GM18867 (cell line): ENCODE data around the gene MMP1.
A peak's percentile ranks its signal among the peaks of the same experiment; 100 is the strongest.

ENCODE experiments used
- ATAC-seq: cut with Tn5 transposase; IDR thresholded peaks from one replicate; pipeline ENCODE4 v1.9.1; 2021; ENCODE audit warnings: mild to moderate bottlenecking, moderate library complexity; ENCODE audit not compliant: unreplicated experiment

The MMP1 gene

DNA sequence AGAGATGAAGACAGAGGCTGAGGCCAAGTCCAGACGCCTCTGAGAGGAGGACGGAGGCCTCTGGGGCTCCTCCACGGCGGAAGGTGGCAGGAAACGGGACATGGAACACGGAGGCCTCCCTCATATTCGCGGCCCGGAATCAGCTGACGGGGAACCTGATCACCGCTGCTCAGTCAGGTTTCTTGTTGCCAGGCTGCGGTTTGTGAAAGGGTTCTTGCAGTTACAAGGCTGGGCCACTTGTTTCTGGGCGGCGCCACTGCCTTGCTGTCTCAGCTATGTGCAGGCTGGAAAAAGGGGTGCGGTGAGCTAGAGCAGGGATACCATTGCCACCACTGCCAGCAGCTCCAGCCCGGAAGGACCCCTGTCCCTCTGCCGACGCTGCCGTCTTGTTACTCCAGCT lies 10.0 kb upstream of the MMP1 start:
- peak; percentile 77 for ATAC-seq

- no peak for ATAC-seq
Observed at GRCh38 chr11:102806296-102806695, 8.3 kb upstream of the MMP1 start.

- ATAC-seq = no peak
Observed at GRCh38 chr11:102802341-102802740, 4.4 kb upstream of the MMP1 start.

- ATAC-seq = no peak
Observed at GRCh38 chr11:102800767-102801166, 2.8 kb upstream of the MMP1 start.

DNA sequence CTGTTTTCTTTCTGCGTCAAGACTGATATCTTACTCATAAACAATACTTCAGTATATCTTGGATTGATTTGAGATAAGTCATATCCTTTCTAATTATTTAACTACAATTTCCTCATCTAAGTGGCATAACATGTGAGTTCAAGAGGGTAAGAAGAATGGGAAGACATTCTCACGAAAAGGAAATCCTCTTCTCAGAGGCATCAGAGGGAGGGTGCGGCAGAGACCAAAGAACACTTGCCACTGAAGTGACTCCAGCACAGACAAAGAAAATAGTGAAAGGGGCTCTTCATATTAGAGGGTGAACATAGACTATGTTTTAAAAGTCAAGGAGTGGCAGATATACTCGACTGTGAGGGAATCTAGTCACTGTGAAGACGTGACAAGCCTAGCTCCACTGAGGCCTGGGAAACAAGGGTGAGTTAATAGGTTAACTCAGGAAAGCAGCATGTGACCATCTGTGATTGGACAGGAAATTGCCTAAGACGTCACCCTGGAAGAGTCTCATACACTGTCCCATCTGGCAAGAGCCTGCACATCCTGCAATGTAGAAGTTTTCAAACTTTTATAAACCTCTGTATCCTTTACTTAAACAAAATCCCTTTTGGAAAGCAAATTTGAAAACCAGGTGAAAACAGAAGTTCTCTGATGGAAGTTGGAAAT lies 1.9 kb upstream of the MMP1 start:
- no peak for ATAC-seq

DNA sequence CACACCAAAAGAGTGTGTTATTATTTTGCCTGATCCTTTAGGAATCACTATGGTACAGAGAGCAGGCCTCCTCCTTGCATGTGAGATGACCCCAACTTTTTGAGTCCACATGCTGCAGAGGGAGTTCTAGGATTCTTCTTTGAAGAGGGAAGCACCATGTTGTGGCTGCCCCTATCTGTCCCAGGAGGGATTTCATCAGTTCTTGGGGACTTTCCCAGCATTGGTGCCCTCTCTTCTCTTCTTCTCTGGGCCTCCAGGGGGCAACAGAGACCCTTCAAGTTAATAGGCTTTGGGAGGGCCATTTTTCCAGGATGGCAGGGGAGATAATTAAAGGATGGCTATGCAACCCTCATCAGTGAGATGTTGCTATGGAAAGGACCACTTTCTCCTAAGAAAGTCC lies 3.6 kb downstream of the MMP1 start:
- ATAC-seq = peak; percentile 94

DNA sequence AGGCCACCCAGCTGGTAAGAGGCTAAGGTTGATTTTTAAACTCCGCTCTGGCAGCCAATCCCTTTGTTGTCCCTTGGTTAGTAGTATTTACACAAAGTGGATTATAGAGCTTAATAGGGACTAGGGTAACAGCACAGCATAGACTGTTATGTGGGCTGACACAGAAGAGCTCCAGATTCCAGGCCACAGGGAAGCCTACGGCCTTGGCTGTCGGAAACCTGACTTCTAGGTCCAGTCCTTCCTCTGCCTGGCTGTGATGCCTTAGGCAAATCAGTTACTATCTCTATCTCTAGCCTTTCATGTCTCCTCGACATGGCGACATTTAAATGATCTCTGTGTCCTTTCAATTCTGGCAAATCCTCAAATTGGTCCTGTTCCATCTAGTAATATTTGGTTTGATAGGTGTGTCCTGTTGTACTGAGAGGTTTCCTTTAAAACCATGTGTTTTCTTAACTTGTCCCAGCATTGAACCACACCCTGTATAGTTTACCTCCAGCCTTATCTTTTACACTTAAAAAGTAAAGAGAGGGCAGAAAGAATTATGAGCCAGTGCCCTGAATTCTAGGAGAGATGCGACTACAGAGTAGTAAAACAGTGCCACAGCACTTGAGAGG lies 4.2 kb downstream of the MMP1 start:
- no peak for ATAC-seq

DNA sequence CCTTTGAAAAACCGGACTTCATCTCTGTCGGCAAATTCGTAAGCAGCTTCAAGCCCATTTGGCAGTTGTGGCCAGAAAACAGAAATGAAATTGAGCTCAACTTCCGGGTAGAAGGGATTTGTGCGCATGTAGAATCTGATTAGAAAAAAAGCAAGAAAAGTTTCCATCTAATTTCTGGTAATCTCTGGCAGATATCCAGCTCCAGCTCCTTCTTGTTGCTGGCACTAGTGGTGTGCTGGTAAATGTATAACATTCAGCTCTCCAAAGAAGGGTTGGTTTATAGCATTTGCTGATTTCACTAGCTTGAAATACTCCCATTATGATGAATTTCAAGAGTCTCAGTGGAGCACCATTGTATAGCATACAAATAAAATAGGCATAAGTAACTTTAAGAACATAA lies 5.4 kb downstream of the MMP1 start:
- no peak for ATAC-seq

DNA sequence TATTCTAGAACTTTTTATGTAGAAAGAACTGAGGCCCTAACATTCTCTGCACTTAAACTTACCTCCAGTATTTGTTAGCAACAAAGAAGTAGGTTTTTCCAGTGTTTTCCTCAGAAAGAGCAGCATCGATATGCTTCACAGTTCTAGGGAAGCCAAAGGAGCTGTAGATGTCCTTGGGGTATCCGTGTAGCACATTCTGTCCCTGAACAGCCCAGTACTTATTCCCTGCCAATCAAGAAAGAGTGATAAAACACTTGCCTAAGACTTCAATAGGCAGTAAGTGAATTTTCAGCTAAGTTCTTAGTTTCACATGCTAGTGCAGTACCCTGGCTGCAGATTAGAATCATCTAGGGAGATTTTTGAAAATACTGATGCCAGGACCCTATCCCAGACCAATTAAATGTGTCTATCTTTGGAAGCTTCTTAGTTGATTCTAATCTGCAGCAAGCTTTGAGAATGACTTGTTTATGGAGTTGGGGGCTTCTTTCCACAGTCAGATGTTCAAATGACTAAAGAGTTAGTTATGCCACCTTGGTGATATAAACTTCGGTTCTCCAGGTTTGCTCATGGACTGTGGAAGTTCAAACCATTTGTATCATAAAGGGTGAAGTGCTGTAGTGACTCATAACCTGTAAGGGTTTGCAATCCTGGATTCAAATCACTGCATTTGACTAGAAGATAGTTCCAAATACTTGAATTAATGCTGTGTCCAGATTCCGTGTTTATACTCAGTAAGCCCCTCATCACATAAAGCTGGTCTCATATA lies 6.5 kb downstream of the MMP1 start:
- ATAC-seq = no peak

GRCh38 chr11:102788334-102788995 lies 9.5 kb downstream of the MMP1 start:
- ATAC-seq = no peak

DNA sequence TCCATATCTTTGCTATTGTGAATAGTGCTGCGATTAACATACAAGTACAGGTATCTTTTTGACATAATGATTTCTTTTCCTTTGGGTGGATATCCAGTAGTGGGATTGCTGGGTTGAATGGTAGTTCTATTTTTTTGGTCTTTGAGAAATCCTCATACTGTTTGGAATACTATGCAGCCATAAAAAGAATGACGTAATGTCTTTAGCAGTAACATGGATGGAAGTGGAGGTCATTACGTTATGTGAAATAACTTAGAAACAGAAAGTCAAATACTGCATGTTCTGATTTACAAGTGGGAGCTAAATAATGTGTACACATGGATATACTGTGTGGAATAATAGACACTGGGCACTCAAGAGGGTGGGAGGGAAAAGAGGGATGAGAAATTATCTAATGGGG lies 13.6 kb downstream of the MMP1 start:
- ATAC-seq = no peak

- ATAC-seq = no peak
Observed at GRCh38 chr11:102783720-102784119, 14.2 kb downstream of the MMP1 start.

- ATAC-seq = no peak
Observed at GRCh38 chr11:102783016-102783415, 14.9 kb downstream of the MMP1 start.

DNA sequence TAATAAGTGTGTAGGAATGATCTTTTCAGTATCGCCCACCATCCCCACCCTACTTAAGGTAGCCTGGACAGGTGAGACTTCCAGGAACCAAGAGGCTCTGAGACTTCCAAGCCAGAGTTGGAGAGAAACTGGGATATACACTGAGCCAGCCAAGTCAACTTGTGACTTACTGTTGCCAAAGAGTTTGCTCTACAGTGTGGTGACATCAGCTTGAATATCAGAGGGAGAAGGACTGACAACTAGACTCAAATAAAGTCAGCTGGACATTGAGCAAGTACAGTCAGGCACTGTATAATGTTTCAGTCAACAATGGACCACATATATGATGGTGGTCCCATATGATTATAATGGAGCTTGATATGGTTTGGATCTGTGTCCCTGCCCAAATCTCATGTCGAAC lies 16.3 kb downstream of the MMP1 start:
- no peak for ATAC-seq

DNA sequence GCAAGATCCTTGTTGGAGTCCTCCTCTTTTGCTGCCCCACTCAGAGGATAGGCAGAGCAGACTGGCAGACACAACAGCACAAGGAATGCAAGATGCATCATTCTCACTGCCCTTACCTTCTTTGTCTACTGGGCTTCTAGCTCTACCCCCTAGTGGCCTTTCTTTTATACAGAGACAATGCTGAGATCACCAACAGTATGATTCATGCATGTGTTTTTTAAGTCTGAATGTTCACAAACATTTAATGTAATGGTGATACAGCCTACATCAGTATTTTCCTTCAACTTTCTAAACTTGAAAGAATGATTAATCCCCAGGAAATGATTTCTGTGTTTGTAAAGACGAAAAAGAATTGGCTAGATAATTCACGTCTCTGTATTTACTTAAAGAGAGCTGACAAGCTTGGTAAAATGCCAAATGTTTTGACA lies 17.5 kb downstream of the MMP1 start, which contains the start of gene MMP10:
Gene MMP10 (minus strand): TSS at position 138 of the 428 bp plus-strand sequence. CDS start 37 bp downstream, at position 101.
- ATAC-seq = peak; percentile 57

DNA sequence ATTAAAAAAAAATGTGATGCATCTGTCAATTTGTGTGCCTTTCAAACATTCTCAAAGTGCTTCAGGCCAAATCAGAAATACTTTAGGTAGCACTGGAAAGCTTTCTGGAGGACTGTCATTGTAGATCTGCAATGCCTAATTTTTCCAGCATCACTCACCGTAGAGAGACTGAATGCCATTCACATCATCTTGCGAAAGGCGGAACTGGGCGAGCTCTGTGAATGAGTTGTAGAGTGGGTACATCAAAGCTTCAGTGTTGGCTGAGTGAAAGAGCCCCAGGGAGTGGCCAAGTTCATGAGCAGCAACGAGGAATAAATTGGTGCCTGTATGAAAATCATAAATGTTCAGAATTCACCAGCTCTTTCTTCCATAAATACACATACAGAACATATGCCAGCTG lies 21.5 kb downstream of the MMP1 start:
- no peak for ATAC-seq

DNA sequence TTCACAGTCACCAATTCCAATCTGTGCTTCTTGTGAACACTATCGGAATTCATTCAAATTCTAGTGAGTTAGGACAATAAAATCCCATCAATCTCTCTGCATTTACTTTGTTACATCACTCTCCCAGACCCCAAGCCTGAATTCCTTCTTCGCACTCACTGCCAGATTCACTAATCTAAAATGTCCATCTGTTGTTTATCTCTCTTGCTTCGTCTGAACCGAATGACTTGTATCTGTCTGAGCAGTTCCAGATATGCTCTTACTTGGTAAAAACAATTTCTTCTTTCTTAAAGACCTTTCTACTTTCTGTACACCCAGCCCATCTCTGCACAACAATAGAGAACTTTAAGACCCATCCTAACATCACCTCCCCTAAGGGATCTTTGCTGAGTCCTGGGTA lies 24.6 kb downstream of the MMP1 start:
- ATAC-seq = no peak

GRCh38 chr11:102771351-102771750 lies 26.6 kb downstream of the MMP1 start:
- ATAC-seq = no peak

DNA sequence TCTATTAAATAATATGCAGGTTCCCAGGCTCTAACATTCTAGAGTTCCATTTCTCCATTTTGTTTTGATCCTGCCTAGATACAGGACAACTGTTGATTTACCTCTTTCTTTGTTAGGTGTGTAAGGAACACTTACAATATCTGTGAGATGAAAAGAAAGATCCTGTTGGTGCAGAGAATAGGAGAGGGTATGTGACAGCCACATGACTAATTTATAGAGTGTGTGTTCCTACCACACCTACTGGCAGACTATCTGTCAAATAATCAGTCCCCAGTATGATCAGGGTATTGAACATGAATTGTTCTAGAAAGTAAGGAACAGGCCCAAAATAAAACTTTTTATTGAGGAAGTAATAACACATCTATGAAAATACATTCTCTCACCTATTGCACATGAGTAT lies 27.8 kb downstream of the MMP1 start:
- no peak for ATAC-seq

GRCh38 chr11:102767800-102768199 lies 30.2 kb downstream of the MMP1 start:
- ATAC-seq = no peak

- no peak for ATAC-seq
Observed at GRCh38 chr11:102763440-102763839, 34.5 kb downstream of the MMP1 start.
